HCT116 (cell line): ENCODE measurements around the gene LRRC74A. TPM values are rescaled to one million over a fixed set of nuclear protein-coding genes. Genes with fewer than 3 reads are reported as not detected.

ENCODE experiments used
- ATAC-seq: fragments of 200-7000 bp; cut with Tn5 transposase; 2 replicates; pipeline ENCODE4 v1.9.1; 2020; ENCODE audit warnings: mild to moderate bottlenecking, moderate library complexity
- BruUV-seq: library from RNA; stranded (reverse); fragments of 400-500 nt; replicated peaks from 2 replicates; lab custom pipeline; 2021; lab: Mats Ljungman, UMichigan
- CTCF ChIA-PET: fragments of 300-600 bp; sonication (Branson Sonifier 250); formaldehyde crosslinking; loops from one replicate; lab custom pipeline; 2021; ENCODE audit warnings: antibody characterized with exemption; lab: Charles Lee
- POLR2A ChIA-PET: fragments of 300-600, 350-600 bp; sonication (Branson Sonifier 250); formaldehyde crosslinking; loops from one replicate; lab custom pipeline; 2021; ENCODE audit warnings: antibody characterized with exemption; lab: Charles Lee
- RAD21 ChIA-PET, 2 experiments: fragments of 300-600 bp; sonication (Branson Sonifier 250); formaldehyde crosslinking; loops; one replicate each; lab custom pipeline; 2023; ENCODE audit warnings: low total read pairs in 2 of 2; ENCODE audit not compliant: uncharacterized antibody in 2 of 2, unreplicated experiment in 2 of 2, low non-redundant PET in 1 of 2; lab: Charles Lee
- DNase-seq: peaks from one replicate; pipeline ENCODE4 v3.0.0-alpha.2; 2010; ENCODE audit warnings: low read depth, low spot score
- H2AFZ ChIP-seq: fragments of 200-600 bp; shearing (Covaris generic), sonication (generic); 2 replicates; pipeline ENCODE4 v1.6.1; 2017; ENCODE audit warnings: low read depth, mixed run types, mixed read lengths, antibody characterized with exemption, low read length; ENCODE audit not compliant: poor library complexity, severe bottlenecking
- H3K27ac ChIP-seq: 2 replicates; pipeline ENCODE4 v1.5.1; 2012; ENCODE audit warnings: low read depth, low read length
- H3K27me3 ChIP-seq: fragments of 200-600 bp; sonication (generic); 2 replicates; pipeline ENCODE4 v1.6.1; 2016; ENCODE audit warnings: mixed run types, low read length, mixed read lengths; ENCODE audit not compliant: insufficient read depth
- H3K36me3 ChIP-seq, 2 experiments: fragments of 200-500 bp in 1 of 2; fragments of 200-600 bp in 1 of 2; sonication (Bioruptor generic) in 1 of 2; sonication (generic) in 1 of 2; 2 replicates each; pipeline versions ENCODE4 v1.5.1 to v1.6.1; 2014 to 2016; ENCODE audit warnings: low read length in 2 of 2, inconsistent platforms in 1 of 2, mixed read lengths in 1 of 2, mixed run types in 1 of 2; ENCODE audit not compliant: insufficient read depth in 2 of 2, control insufficient read depth in 1 of 2
- H3K4me1 ChIP-seq, 2 experiments: fragments of 200-600 bp in 1 of 2; sonication (generic) in 1 of 2; 2 replicates each; pipeline versions ENCODE4 v1.5.1 to v1.6.1; 2012 to 2017; ENCODE audit warnings: low read length in 2 of 2, inconsistent platforms in 1 of 2, mild to moderate bottlenecking in 1 of 2, mixed read lengths in 1 of 2, mixed run types in 1 of 2, moderate library complexity in 1 of 2; ENCODE audit not compliant: insufficient read depth in 2 of 2, control insufficient read depth in 1 of 2
- H3K4me2 ChIP-seq: fragments of 200-600 bp; sonication (generic); 2 replicates; pipeline ENCODE4 v1.6.1; 2017; ENCODE audit warnings: mixed run types, low read length, mixed read lengths
- H3K4me3 ChIP-seq, 2 experiments: fragments of 200-600 bp in 1 of 2; sonication (generic) in 1 of 2; replicated peaks in 1 of 2; 2 replicates each; pipeline ENCODE4 v1.5.1; 2011 to 2016; ENCODE audit warnings: low read length in 2 of 2, control low read depth in 1 of 2, low read depth in 1 of 2, mild to moderate bottlenecking in 1 of 2, mixed read lengths in 1 of 2, mixed run types in 1 of 2
- H3K79me2 ChIP-seq: fragments of 200-600 bp; sonication (generic); 2 replicates; pipeline ENCODE4 v1.6.1; 2017; ENCODE audit warnings: mild to moderate bottlenecking, mixed run types, low read length, moderate library complexity, mixed read lengths; ENCODE audit not compliant: insufficient read depth
- H3K9ac ChIP-seq: fragments of 200-600 bp; sonication (generic); 2 replicates; pipeline ENCODE4 v1.6.1; 2016; ENCODE audit warnings: low read length, mixed read lengths
- H3K9me2 ChIP-seq: fragments of 200-600 bp; sonication (generic), shearing (Covaris generic); 2 replicates; pipeline ENCODE4 v1.6.1; 2017; ENCODE audit warnings: mixed run types, mild to moderate bottlenecking, moderate library complexity; ENCODE audit not compliant: insufficient read depth
- H3K9me3 ChIP-seq, 2 experiments: fragments of 200-500 bp in 1 of 2; fragments of 200-600 bp in 1 of 2; sonication (Bioruptor generic) in 1 of 2; sonication (generic) in 1 of 2; 2 replicates each; pipeline ENCODE4 v1.6.1; 2014 to 2017; ENCODE audit warnings: low read length in 2 of 2, mixed read lengths in 2 of 2, inconsistent platforms in 1 of 2, low read depth in 1 of 2, mild to moderate bottlenecking in 1 of 2, mixed run types in 1 of 2, moderate library complexity in 1 of 2; ENCODE audit not compliant: control insufficient read depth in 1 of 2, insufficient read depth in 1 of 2
- H4K20me1 ChIP-seq: fragments of 200-600 bp; sonication (generic), shearing (Covaris generic); 2 replicates; pipeline ENCODE4 v1.6.1; 2017; ENCODE audit warnings: mixed run types, mild to moderate bottlenecking, moderate library complexity; ENCODE audit not compliant: insufficient read depth
- ATF3 ChIP-seq: IDR thresholded peaks from 2 replicates; pipeline ENCODE4 v1.6.1; 2012
- CBX3 ChIP-seq: IDR thresholded peaks from 2 replicates; pipeline ENCODE4 v1.6.1; 2012; ENCODE audit warnings: low read depth
- CEBPB ChIP-seq: IDR thresholded peaks from 2 replicates; pipeline ENCODE4 v1.6.1; 2012; ENCODE audit warnings: low read depth
- EGR1 ChIP-seq: IDR thresholded peaks from 2 replicates; pipeline ENCODE4 v1.6.1; 2012; ENCODE audit warnings: low read depth
- ELF1 ChIP-seq: IDR thresholded peaks from 2 replicates; pipeline ENCODE4 v1.6.1; 2012; ENCODE audit warnings: low read depth, borderline replicate concordance
- EZH2phosphoT487 ChIP-seq: fragments of 200-600 bp; IDR thresholded peaks from 2 replicates; pipeline ENCODE4 v1.6.1; 2018; ENCODE audit warnings: antibody characterized with exemption, borderline replicate concordance
- FOSL1 ChIP-seq: IDR thresholded peaks from 2 replicates; pipeline ENCODE4 v1.6.1; 2012; ENCODE audit warnings: low read depth
- JUND ChIP-seq: IDR thresholded peaks from 2 replicates; pipeline ENCODE4 v1.6.1; 2012
- POLR2A ChIP-seq: IDR thresholded peaks from 2 replicates; pipeline ENCODE4 v1.7.0; 2011; ENCODE audit warnings: borderline replicate concordance; ENCODE audit not compliant: insufficient read depth, insufficient read length; ENCODE audit errors: extremely low read depth
- RAD21 ChIP-seq: IDR thresholded peaks from 2 replicates; pipeline ENCODE4 v1.6.1; 2012; ENCODE audit warnings: low read depth, mild to moderate bottlenecking
- SP1 ChIP-seq: IDR thresholded peaks from 2 replicates; pipeline ENCODE4 v1.6.1; 2012; ENCODE audit warnings: low read depth
- SRF ChIP-seq: IDR thresholded peaks from 2 replicates; pipeline ENCODE4 v1.6.1; 2012; ENCODE audit warnings: low read depth
- TCF7L2 ChIP-seq: IDR thresholded peaks from 2 replicates; pipeline ENCODE4 v1.7.0; 2011; ENCODE audit warnings: borderline replicate concordance, inconsistent platforms; ENCODE audit not compliant: insufficient read depth, insufficient read length; ENCODE audit errors: extremely low read depth
- YY1 ChIP-seq: IDR thresholded peaks from 2 replicates; pipeline ENCODE4 v1.6.1; 2011; ENCODE audit warnings: low read length, low read depth, moderate library complexity, mild to moderate bottlenecking; ENCODE audit not compliant: insufficient replicate concordance; ENCODE audit errors: extremely low read depth
- ZBTB33 ChIP-seq: IDR thresholded peaks from 2 replicates; pipeline ENCODE4 v1.6.1; 2011; ENCODE audit warnings: mild to moderate bottlenecking, low read length, moderate library complexity; ENCODE audit not compliant: insufficient replicate concordance; ENCODE audit errors: extremely low read depth
- ZFX ChIP-seq: fragments of 450-650 bp; IDR thresholded peaks from 2 replicates; pipeline ENCODE4 v1.6.1; 2017
- ZNF274 ChIP-seq: fragments of 200-500 bp; sonication (Bioruptor generic); IDR thresholded peaks from 2 replicates; pipeline ENCODE4 v1.6.1; 2014; ENCODE audit warnings: mild to moderate bottlenecking, low read depth, low read length, inconsistent platforms
- intact Hi-C: fragments of 100-400 bp; cut with micrococcal nuclease; formaldehyde crosslinking; loops from 2 replicates; pipeline ENCODE4 v1.10.0; 2022
- total RNA-seq: library from RNA; stranded (reverse); gene quantifications from one replicate; pipeline ENCODE4 v1.2.1, GENCODE V29; 2021; ENCODE audit not compliant: unreplicated experiment

Gene LRRC74A
- total RNA-seq, 1 experiment from 2014 or later = not detected

- Histone ChIP-seq H3K36me3 (no peaks in the 10 kb centered on the region), H3K27me3 (no peaks in the 10 kb centered on the region), H3K9me2 (no peaks in the 10 kb centered on the region), H3K4me3 (no peak overlapping the region), H3K9ac (no peak overlapping the region), H3K4me2 (no peak overlapping the region), H2AFZ (no peak overlapping the region), H3K9me3 (no peaks in the 10 kb centered on the region), H3K79me2 (no peaks in the 10 kb centered on the region), H3K4me1 (no peaks in the 10 kb centered on the region), H4K20me1 (no peaks in the 10 kb centered on the region), H3K27ac (no peak overlapping the region)
- ATAC-seq = no peak
- intact Hi-C loops = no loop called here
- no peak for DNase-seq
- TF ChIP-seq TCF7L2 (no peak), SP1 (no peak), POLR2A (no peak), ZBTB33 (no peak), ZFX (no peak), RAD21 (no peak), YY1 (no peak), ELF1 (no peak), CBX3 (no peak), FOSL1 (no peak), ZNF274 (no peak), SRF (no peak), ATF3 (no peak), EGR1 (no peak), JUND (no peak), CEBPB (no peak), EZH2phosphoT487 (no peak)
- ChIA-PET CTCF (no interaction called here), RAD21 (no interaction called here), POLR2A (no interaction called here)
- BruUV-seq = no TSS peak
These were observed 6.8 kb downstream of the LRRC74A start for GRCh38 chr14:76833011-76833410.
